PFSK-1 (cell line): Measurements from ENCODE around the gene ZNF213.

Experiments
- POLR2AphosphoS5 ChIP-seq: IDR thresholded peaks from 2 replicates; pipeline ENCODE4 v1.6.1; 2012; ENCODE audit warnings: low read depth, mild to moderate bottlenecking, control low read depth, low read length, moderate library complexity
- TAF1 ChIP-seq: IDR thresholded peaks from 2 replicates; pipeline ENCODE4 v1.6.1; 2012; ENCODE audit warnings: low read length, control low read depth, borderline replicate concordance; ENCODE audit not compliant: insufficient read depth
- TF ChIP-seq, protein P1 (sequence below), 2 experiments: IDR thresholded peaks; 2 replicates each; pipeline versions ENCODE4 v1.6.1 to v1.8.0; 2011 to 2012; ENCODE audit warnings: low read depth in 2 of 2, low read length in 2 of 2, control low read depth in 1 of 2, inconsistent platforms in 1 of 2, mild to moderate bottlenecking in 1 of 2, moderate library complexity in 1 of 2; ENCODE audit not compliant: insufficient read depth in 1 of 2

DNA sequence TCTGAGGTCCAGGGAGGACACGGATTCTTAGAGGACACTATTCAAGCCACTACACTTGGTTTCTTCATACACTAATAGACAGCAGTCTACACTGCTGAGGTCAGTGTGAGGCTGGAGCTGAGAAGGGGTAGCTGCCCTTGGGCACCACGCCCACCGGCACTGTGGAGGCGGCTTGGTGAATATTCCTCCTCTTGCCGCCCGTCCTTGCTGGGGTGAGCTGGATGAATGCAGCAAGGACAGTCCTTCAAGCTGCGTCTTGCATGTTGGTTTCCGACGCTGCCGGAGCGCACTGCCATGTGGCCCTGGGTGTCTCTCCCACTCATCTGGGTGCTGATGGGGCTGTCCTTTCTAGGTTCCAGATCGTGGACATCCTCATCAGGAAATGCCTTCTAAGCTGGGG is 19.8 kb upstream of the ZNF213 start:
- TF ChIP-seq TAF1 (no peak), POLR2AphosphoS5 (no peak)
- TF ChIP-seq, protein P1, sequence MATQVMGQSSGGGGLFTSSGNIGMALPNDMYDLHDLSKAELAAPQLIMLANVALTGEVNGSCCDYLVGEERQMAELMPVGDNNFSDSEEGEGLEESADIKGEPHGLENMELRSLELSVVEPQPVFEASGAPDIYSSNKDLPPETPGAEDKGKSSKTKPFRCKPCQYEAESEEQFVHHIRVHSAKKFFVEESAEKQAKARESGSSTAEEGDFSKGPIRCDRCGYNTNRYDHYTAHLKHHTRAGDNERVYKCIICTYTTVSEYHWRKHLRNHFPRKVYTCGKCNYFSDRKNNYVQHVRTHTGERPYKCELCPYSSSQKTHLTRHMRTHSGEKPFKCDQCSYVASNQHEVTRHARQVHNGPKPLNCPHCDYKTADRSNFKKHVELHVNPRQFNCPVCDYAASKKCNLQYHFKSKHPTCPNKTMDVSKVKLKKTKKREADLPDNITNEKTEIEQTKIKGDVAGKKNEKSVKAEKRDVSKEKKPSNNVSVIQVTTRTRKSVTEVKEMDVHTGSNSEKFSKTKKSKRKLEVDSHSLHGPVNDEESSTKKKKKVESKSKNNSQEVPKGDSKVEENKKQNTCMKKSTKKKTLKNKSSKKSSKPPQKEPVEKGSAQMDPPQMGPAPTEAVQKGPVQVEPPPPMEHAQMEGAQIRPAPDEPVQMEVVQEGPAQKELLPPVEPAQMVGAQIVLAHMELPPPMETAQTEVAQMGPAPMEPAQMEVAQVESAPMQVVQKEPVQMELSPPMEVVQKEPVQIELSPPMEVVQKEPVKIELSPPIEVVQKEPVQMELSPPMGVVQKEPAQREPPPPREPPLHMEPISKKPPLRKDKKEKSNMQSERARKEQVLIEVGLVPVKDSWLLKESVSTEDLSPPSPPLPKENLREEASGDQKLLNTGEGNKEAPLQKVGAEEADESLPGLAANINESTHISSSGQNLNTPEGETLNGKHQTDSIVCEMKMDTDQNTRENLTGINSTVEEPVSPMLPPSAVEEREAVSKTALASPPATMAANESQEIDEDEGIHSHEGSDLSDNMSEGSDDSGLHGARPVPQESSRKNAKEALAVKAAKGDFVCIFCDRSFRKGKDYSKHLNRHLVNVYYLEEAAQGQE (IDR thresholded peaks at IDR 0.05; ENCODE audit: insufficient read depth in 1 of 2, low read depth in 2 of 2, low read length in 2 of 2): no peak
